ENCODE measurements around the gene WFDC1.

The WFDC1 gene, protein sequence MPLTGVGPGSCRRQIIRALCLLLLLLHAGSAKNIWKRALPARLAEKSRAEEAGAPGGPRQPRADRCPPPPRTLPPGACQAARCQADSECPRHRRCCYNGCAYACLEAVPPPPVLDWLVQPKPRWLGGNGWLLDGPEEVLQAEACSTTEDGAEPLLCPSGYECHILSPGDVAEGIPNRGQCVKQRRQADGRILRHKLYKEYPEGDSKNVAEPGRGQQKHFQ

DNA sequence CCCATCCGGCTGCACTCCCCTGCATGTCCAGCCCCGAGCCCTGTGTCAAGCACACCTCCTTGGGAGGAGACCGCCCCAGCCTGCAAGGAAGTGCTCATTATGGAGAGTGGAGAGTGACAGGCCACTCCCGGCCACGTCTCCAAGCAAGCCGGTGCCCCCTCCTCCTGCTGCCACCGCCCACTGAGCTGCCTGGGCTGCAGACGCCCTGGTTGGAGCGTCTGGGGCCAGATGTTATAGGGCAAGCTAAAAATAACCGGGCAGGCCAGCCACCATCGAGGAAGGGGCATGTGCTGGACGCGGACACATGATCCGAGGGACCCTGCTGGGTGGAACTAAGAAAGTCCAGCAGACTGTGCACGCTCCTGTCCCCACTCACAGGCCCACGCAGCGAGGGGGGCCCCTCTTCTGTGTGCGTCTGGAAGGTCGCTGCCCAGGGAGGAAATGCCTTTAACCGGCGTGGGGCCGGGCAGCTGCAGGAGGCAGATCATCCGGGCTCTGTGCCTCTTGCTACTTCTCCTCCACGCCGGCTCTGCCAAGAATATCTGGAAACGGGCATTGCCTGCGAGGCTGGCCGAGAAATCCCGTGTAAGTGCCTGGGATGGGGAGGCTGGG, at the start of gene WFDC1:
TSS of gene WFDC1 (plus strand) at position 348 of the 612 bp plus-strand sequence. CDS start at position 442, 94 bp downstream.
- no peak for DNase-seq

DNA sequence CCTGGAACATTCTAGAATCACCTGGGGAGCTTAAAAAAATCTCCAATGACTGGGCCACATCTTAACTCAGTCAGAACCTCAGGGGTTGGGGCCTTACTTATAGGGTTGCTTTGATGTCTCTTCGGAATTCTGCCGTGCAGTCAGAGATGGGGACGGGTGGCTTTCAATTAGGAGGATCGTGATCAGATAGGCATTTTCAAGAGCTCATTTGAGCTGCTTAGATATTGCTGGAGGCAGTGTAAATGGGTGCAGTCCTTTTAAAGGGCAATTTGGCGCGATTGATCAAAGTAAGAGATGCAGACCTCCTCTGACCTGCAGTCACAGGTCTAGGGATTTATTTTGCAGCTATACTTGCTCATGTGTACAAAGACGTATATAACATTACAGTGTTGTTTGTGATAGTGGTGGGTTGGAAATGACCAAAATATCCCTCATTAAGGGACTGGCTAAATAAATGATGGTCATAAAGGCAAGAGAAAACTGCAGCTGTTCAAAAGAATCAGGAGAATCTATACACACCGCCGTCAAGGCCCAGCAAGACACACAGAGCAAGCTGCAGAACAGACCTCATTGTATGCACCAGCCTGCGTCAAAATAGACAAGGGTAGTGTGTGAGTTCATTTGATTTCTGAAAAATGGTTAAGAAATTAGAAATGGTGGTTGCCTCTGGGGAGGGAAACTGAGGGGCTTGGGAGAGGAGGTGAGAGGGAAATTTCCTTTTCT, 48.6 kb upstream of the WFDC1 start:
- DNase-seq: no peak

DNA sequence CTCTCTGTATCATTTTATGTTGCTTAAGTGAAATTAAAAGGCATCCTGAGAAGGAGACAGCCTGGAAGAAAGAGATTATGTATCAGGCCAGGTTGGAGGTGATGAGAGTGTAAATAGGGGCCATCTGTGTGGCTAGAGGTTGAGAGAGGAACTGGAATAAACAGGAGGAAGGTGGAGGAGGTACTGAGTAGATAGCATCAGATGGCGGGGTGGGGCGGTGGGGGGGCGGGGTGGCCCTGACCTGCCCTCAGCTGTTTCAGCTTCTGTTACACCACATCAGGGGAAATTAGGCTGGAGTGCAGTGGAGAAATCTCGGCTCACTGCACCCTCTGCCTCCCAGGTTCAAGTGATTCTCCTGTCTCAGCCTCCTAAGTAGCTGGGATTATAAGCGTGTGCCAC, 48.0 kb upstream of the WFDC1 start:
- DNase-seq: peak; percentile 98

DNA sequence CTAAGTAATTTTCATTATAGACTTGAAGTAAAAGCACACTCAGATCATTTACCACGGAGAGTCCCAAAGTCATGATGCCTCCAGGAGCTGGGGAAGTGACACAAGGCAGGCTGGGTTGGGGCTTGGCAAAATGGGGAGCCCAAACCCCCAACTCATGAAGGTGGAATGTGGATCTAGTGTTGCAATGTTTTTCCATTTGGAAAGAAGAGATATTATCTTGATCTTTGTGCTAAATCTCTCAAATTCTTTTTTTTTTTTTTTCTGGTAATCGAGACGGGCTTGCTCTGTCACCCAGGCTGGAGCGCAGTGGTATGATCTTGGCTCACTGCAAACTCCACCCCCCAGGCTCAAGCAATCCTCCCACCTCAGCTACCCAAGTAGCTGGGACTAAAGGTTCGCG, 47.3 kb upstream of the WFDC1 start:
- no peak for DNase-seq

DNA sequence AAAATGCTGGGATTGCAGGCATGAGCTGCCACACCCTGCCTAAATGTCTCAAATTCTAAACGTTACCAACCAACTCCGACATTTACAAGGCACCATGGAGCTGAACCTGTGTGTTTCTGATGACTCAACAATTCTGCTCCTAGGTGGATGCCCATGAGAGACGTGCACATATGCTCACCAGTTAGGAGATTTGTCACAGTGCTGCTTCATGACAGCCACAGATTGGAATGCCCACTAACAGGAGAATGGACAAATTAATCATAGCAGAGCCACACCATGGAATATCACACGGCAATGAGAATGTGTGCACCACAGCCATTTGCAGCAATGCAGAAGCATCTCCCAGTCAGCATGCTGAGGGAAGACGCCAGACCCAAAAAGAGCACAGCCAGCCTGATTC, 46.8 kb upstream of the WFDC1 start:
- peak; percentile 16 for DNase-seq

DNA sequence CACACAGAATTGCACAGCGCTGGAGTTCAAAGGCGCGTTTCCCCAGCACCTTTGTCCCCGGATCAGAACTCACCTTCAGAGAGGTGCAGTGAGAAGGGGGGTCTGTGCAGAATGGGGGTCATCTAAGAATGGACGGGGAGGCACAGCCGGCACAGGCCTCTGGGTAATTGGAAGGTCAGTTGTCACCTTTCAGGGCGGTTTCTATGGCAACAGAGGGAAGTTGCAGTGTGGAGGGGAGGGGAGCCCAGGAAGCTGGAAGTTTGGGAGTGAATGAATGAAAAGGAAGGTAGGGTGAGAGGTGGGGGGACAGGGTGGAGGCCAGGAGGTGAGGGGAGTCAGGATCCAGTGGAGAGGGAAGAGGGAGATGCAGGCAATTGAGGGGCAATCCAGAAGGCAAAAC, 42.5 kb upstream of the WFDC1 start:
- no peak for DNase-seq

DNA sequence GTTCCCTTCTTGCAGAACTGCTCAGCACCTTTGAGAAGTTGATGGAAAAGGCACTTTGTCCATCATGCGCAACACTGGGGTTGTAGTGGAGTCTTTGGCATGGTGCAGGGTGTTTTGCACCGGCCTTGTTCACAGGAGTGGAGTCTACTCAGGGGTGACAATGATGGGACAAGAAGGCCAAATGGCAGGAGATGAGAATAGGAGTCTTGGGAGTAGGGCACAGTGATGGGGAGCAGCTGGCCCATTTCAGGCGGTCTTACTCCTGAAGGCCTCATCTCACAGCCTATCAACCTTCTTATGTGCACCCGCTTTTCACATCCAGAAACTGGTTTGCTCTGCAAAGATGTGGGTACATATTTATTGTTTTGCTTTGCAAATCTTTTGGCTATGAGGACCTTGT, 41.5 kb upstream of the WFDC1 start:
- DNase-seq: no peak

DNA sequence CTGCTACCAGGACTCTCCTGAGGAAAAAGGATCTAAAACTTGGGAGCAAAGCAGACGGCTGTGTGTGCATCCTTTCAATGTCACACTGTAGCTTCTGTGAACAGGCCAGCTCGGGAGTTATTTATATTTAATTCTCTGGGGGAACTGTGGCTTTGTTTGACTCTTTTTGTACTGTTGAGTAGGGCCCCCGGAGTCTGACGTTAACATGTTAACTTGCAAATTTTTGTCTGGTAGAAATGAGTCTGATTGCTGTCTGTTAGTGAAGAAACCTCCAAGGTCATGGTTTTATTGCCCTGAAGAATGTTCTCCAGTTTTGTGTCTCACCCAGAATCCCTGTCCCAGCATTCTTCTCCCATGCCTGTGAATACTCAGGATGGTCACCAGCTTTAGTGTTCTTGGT, 40.6 kb upstream of the WFDC1 start:
- peak; percentile 18 for DNase-seq

DNA sequence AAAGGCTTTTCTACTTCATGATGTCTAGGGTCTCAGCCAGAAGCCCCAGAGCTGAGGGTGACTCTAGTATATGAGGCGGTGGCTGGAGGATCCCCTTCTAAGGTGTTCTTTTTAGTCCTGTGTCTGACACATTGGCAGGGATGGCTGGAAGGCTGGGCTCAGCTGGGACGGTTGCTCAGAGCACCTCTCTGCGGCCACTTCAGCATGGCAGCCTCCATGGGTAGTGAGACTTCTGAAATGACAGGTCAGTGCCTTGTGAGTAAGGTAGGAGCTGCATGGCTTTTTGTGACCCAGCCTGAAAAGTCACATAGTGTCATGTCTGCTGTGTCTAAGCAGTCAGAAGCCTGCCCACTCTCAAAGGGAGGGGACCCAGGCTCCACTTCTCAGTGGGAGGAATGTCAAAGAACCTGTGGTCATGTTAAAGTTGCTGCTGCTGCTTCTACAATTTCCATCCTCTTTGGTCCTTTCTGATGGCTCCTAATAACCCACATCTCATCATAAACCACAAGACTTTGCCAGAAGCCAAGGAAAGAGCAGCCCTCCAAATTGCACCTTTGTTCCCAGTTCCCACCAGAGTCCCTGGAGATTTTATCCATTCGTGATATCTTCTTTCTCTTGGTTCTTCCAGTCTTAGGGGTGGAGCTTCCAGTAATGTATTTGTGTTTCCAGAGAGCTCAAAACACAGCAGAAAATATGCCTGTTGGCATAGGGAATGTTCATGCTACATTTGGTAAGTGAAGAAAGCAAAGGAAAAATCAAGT, 39.4 kb upstream of the WFDC1 start:
- peak; percentile 67 for DNase-seq

DNA sequence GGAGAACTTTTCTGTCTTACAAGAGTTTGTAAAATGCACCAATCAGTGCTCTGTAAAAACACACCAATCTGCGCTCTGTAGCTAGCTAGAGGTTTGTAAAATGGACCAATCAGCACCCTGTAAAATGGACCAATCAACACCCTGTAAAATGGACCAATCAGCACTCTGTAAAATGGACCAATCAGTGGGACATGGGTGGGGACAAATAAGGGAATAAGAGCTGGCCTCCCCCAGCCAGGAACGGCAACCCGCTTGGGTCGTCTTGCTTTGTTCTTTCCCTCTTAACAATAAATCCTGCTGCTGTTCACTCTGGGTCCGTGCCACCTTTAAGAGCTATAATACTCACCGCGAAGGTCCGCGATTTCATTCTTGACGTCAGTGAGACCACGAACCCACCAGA, 36.4 kb upstream of the WFDC1 start:
- no peak for DNase-seq

DNA sequence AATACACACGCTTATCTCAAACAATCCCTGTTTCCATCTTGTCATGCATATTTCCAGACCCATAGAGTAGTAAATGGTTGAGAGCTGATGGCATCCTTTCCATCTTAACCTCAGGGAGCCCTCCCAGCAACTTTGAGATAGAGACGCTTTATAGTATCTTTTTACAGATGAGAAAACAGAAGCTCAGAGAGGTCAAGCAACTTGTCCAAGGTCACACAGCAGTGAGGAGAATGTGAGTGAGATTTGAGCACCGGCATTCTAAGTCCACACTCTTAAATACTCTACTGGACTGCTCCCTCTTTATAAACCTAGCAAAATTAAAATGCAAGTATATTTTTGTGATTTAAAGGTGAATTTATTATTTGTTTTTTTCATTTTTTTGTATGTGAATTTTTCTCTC, 35.0 kb upstream of the WFDC1 start:
- no peak for DNase-seq

DNA sequence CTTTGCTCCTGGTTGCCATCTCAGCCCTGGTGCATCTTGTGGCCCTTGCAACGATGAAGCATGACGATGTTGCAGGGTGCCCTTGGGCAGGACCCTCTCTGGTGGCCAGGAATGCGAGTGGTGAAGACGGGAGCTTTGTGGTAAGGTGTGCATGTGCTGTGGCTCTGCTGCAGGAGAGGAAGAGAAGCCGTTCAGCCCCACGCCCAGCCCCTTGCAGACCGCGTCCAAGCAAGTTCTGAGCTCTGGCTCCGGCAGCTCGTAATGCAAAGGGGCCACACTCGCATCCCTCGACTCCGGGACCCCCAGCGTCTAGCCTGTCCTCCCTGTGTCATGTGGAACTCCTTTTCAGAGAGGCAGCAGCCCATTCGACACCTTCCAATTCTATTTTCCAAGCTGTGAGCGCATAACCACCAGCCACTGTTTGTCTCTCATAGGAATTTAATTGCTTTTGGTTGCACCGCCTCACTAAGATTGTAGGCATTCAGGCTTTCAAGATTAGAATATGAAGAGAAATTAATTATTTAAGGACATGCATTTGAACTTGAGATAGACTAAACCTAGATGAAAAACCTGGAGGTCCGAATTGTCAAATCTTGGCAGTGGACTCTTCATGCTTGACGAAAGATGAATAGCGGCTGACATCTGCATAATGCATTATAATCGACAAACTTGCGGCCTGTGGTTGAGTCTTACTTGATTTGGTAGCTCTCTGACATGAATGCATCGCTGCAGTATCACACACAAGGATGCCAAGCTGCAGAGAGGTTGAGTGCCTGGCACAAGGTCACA, 33.7 kb upstream of the WFDC1 start:
- DNase-seq: no peak

DNA sequence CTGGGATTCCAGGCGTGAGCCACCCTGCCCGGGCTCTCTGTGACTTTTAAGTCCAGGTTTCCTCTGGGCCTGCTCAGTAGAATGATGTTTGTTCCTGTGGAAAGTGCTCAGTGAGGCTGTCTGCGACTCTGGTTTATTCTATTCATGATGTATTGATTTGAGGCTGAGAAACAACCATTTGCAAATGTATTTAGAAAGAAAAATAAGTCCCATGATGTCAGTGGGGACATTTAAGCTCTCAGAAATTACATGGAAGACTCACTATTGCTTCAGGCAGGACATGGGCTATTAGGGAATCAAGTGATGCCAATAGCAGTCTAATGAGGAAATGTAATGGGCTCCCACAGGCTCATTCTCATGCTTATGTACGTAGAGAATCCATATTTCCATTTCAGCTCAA, 32.6 kb upstream of the WFDC1 start:
- no peak for DNase-seq

DNA sequence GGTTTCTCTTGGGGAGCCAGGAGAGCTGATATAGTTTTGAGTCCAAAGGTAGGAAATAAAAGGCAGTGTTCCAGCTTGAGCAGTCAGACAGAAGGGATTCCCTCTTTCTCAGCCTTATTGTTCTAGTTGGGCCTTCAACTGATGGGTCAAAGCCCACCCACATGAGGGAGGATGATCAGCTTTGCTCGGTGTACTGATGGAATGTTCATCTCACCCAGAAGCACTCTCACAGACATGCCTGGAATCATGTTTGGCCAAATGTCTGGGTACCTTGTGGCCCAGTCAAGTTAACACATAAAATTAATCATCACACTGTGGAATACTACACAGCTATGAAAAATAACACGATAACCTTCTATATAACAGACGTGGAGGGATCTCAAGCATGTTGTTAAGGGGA, 31.7 kb upstream of the WFDC1 start:
- DNase-seq: no peak

DNA sequence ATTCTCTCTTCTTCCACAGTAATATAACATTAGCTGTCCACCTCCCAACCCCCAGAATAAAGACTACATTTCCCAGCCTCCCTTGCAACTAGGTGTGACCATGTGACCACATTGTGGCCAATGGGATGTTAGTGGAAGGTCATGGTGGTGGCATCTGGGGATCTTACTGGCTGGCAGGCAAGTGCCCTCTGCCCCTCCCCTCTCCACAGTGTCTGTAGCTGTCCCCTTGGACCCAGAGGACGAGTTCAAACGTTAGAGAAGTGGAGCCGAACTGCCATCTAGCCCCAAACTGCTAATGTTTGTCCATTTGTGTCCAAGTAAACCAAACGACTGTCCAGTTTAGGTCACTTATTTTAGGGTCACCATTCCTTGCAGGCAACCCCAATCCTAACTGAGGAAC, 28.2 kb upstream of the WFDC1 start:
- peak; percentile 48 for DNase-seq

DNA sequence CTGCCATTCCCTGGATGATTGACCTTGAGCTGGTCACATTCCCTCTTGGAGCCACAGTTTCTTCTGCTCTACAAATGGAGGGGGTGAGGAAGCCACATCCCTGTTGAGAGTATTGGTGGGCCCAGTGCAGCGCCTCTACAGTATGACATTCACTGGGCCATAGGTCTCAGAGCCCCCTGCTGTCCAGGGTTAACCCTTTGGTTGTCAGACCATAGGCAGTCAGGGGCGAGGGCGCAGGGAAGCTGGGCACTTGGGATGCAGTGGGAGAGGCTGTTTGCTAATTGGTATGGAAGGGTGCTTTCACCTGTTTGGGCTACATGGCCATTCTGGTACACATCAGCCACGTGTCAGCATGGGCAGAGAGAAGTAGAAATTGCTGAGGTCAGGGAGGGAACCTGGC, 27.3 kb upstream of the WFDC1 start:
- no peak for DNase-seq

DNA sequence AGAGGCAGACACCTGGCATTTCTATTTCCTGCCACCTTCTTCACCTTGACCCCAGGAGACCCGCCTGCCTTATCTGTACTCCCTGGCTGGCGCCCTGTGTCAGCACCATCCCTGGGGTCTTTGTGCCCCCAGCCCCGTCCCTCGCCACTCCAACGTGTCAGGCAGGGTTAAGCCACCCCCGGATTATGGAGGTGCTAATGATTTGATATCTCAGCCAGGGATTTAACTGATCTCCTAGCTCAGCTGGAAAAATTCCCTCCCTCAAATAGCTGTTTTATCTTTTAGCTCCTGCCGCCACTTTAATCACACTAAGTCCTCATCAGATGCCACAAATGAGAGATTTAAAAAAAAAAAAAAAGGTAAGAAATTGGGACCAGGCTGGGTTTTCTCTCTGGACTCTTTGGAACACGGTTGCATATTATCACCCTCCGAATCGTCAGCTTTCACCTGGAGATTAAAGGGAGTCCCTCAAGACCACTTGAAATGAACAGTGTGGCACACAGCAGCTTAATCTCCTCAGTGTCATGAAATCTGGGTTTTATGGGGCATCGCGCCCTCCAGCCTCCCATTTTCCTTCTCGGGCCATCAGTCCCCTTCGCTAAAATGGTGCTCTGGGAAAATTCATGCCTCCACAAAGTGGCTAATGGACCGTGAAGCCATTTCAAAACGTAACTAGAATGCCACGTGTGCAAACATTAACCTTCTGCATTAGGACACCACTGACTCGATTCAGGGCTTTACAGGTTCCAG, 26.2 kb upstream of the WFDC1 start:
- DNase-seq: peak; percentile 44

DNA sequence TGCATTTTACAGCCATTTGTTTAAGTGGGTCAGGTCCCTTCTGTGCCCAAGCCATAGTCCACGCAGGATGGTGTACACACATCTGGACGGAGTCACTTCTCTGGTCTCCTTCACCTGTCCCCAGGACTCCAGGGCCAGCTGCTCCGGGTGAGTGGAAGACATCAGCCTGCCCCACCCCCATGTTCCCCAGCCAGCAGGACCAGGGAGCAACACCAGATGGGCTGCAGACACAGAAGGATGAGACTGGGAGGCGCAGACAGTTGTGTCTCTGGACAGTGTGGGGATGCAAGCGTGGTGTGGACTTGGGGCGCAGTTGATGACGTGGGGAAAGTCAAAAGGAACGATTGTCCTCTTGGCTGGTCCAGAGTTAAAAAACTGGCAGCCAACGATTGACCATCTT, 24.6 kb upstream of the WFDC1 start:
- DNase-seq: no peak

DNA sequence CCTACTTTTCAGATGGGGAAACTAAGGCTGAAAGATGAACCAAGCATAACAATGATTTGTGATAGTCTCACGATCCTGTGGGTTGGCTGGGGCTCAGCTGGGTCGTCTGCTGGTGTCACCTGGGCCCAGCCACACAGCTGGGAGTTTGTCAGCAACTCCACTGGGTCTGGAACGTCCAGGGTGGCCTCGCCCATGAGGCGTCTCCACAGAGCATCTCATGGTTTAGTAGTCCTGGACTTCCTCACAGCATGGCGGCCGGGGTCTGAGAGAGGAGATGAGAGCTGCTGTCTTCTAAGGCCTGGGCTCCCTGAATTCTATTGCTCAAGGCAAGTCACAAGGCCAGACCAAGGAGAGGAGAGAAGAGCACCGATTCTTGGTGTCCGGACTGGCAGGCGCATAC, 24.1 kb upstream of the WFDC1 start:
- DNase-seq: no peak

DNA sequence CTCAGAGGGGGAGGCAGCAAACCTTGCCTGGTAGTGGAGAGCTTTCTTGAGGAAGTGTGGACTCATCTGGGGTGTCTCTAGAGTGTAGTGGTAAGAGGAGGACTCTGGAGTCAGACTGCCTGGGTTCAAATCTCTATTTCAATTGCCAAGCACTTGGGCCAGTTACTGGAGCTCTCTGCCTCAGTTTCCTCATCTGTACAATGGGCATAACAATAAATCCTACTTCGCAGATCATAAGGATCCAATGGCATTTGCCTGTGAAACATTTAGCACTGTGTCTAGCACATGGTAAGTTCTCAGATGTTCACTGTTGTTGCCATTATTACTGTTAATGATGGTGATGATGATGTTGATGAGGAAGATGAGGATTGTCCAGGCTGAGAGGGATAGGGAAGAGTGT, 23.6 kb upstream of the WFDC1 start:
- no peak for DNase-seq

DNA sequence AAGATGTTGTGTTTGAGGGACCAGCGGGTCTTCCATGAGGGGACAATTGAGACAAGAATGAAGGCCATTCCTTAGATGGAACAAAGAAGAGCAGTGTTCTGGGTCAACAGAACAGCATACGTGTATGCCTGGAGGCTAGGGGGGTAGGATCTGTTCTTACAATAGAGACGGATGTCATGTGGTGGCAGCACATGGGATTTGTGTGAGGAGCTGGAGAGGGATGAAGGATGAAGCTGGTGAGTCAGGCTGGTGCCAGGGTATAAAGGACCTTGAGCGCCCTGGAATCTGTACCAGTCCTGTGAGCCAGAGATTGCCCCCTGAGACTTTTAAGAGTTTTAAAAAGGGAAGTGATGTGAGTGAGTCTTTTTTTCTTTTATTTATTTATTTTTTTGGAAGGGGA, 22.8 kb upstream of the WFDC1 start:
- DNase-seq: no peak

DNA sequence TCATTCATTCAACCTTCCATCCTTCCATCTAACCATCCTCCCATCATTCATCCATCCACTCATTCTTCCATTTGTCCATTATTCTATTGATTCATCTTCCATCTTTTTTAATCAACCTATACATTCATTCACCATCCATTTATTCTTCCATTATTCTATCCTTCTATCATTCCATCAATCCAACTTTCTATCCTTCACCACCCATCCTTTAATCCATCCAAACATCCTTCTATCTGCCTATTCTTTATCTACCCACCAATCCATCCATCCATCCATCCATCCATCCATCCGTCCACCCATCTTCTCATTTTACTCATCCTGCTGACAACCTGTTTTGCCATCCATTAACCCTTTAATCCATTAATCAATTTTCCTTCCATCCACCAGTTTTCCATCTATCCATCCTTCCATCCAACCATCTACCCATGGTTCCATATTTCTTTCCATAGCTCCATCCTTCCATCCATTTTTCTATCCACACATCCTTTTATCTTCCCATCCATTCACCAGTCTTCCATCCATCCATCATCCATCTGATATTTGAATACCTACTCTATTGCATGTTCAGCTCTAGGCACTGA, 21.8 kb upstream of the WFDC1 start:
- no peak for DNase-seq
